DMS 273 treated with DMSO at 0.1 percent for 48 hours (cell line): ENCODE measurements around the gene ZFAND5.

ENCODE experiments used
- DNase-seq: peaks from one replicate; lab custom pipeline; 2025; lab: John Stamatoyannopoulos, UW

Gene ZFAND5

GRCh38 chr9:72364679-72365524 is at the start of gene ZFAND5:
ZFAND5 (minus strand) TSS chr9:72365208; CDS start chr9:72360778, 4,430 bp downstream.
- peak; percentile 85 for DNase-seq

GRCh38 chr9:72412483-72413040 is 47.6 kb upstream of the ZFAND5 start:
- DNase-seq: no peak

GRCh38 chr9:72410214-72410613 is 45.2 kb upstream of the ZFAND5 start:
- no peak for DNase-seq

GRCh38 chr9:72407114-72407513 is 42.1 kb upstream of the ZFAND5 start:
- no peak for DNase-seq

GRCh38 chr9:72402744-72403143 is 37.7 kb upstream of the ZFAND5 start:
- no peak for DNase-seq

- no peak for DNase-seq
Measured at GRCh38 chr9:72401396-72401795, 36.4 kb upstream of the ZFAND5 start.

- no peak for DNase-seq
Measured at GRCh38 chr9:72400866-72401265, 35.9 kb upstream of the ZFAND5 start.

GRCh38 chr9:72399391-72399790 is 34.4 kb upstream of the ZFAND5 start:
- no peak for DNase-seq

- DNase-seq: no peak
Measured at GRCh38 chr9:72396247-72397091, 31.5 kb upstream of the ZFAND5 start.

- DNase-seq: no peak
Measured at GRCh38 chr9:72394066-72394465, 29.1 kb upstream of the ZFAND5 start.

- no peak for DNase-seq
Measured at GRCh38 chr9:72390907-72391306, 25.9 kb upstream of the ZFAND5 start.

GRCh38 chr9:72386186-72386585 is 21.2 kb upstream of the ZFAND5 start:
- no peak for DNase-seq

GRCh38 chr9:72384710-72385485 is 19.9 kb upstream of the ZFAND5 start:
- DNase-seq: no peak

- DNase-seq: no peak
Measured at GRCh38 chr9:72383978-72384709, 19.1 kb upstream of the ZFAND5 start.

GRCh38 chr9:72382405-72382804 is 17.4 kb upstream of the ZFAND5 start:
- DNase-seq: no peak

GRCh38 chr9:72377041-72377440 is 12.0 kb upstream of the ZFAND5 start:
- DNase-seq: no peak

- DNase-seq: no peak
Measured at GRCh38 chr9:72371151-72371550, 6.1 kb upstream of the ZFAND5 start.

- DNase-seq: peak; percentile 39
Measured at GRCh38 chr9:72365525-72366256, 683 bp upstream of the ZFAND5 start.

- no peak for DNase-seq
Measured at GRCh38 chr9:72363908-72364678, 915 bp downstream of the ZFAND5 start.

- no peak for DNase-seq
Measured at GRCh38 chr9:72363236-72363635, 1.8 kb downstream of the ZFAND5 start.
